CMK (cell line): ENCODE data around the gene ZNF692.

Source experiments
- DNase-seq: peaks from one replicate; pipeline ENCODE4 v3.0.0-alpha.2; 2010; ENCODE audit warnings: low read depth

The ZNF692 gene

DNA sequence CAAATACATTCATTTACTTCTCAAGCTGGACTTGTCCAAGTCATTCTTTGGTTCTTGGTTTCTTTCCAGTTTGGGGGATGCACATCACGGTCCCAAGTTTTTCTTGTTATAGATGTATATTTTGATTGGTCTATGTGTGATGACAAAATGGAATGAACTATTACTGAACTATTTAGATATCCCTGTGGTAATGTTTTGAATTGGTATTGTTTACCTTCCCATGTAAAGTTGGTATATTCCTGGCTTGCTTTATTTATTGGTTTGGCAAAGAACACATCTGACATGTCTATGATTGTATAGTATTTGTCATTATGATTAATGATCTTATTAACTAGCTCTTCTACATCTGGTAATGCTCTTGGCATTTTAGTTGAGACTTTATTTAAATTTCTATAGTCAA is 22.4 kb upstream of the ZNF692 start:
- no peak for DNase-seq

DNA sequence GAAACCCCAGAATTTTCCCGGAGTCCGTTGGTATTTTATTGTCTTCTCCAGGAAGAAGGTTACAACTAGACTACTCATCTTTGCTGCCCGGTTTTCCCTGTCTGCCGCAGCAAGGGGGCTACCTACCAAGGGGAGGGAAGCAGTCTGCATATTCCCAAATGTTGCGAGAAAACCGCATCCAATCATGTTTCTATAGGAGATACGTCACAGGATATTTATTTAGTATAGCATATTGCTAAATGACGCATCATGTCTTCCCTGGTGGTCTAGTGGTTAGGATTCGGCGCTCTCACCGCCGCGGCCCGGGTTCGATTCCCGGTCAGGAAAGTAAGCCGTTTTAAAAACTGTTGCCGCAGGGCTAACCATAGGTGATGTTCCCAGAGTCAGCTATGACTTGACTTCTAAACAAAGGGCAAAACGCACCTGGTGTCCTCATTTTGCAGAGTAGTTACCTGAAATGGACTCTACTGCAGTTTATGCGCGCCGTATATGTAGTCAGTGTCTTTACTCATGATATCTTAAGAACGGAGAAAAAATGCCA is 15.2 kb upstream of the ZNF692 start:
- no peak for DNase-seq

DNA sequence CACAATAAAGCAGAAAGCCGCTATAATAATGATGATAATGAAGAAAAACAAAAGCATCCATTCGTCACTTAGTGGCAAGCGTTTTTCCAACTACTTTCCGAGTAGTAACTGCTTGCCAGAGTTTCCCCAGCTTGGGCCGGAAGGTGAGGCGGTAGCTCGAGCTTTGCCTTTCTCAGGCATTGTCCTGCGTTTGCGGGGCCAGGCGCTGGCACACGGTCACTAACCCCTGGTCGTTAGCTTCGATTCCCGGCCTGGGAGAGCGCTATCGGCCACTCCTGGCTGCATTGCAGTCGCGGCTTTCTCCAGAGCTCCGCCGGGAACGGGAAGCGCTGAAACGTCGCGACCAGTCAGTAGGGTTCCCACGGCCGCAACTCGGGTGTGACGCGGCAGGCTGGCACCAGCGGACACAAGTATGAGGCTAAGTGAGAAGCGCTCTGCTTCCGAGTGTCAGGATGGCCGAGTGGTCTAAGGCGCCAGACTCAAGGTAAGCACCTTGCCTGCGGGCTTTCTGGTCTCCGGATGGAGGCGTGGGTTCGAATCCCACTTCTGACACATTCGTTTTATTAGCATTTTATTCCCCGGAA is 14.6 kb upstream of the ZNF692 start:
- peak; percentile 98 for DNase-seq

DNA sequence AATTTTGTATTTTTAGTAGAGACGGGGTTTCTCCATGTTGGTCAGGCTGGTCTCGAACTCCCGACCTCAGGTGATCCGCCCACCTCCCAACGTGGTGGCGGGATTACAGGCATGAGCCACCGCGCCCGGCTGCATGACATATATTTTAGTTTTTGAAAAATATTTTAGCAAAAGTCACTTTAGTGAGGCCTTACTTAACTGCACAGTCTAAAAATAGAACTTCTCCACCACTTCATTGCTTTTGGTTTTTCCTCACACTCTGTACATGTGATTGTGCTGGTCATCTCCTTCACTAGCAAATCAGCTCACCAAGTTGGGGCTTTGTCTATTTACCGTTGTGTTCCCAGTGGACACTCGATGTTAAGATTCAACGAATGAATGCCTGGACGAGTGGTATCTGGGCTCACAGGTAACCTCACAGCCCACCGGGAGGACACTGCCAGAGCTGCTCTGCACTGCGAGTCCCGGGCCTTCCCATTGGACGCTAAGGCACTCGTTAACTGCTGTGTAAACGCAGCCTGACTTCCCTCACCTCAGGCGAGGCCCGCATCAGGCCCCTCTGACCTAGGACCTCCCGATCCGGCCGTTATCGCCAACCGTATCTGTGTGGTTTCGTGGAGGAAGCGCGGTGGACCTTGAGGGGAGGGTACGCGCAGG is 14.0 kb upstream of the ZNF692 start:
- peak; percentile 65 for DNase-seq

DNA sequence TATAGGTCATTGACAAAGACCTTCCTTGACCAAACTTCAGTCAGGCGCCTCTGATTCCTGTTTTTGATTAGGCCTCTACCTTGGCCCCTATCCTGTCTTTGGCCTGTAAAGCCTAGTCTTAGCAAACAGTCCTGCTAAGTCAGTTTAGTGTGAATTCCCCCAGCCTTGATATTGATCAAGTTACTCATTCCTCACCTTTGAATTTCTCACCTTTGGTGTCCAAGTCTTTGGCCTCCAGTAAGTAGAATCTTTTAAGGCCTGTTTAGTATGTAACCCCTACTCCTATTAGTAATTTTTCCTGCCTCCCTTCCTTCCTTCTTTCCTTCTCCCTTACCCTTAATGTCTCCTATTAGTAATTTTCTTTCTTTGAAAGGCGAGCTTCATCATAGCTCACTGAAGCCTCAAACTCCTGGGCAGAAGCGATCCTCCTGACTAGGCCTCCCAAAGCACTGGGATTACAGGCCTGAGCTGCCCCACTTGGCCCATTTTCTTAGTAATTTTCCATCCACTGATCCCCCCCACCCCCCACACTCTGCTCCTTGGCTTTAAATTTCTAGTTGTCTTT is 13.0 kb upstream of the ZNF692 start:
- no peak for DNase-seq

DNA sequence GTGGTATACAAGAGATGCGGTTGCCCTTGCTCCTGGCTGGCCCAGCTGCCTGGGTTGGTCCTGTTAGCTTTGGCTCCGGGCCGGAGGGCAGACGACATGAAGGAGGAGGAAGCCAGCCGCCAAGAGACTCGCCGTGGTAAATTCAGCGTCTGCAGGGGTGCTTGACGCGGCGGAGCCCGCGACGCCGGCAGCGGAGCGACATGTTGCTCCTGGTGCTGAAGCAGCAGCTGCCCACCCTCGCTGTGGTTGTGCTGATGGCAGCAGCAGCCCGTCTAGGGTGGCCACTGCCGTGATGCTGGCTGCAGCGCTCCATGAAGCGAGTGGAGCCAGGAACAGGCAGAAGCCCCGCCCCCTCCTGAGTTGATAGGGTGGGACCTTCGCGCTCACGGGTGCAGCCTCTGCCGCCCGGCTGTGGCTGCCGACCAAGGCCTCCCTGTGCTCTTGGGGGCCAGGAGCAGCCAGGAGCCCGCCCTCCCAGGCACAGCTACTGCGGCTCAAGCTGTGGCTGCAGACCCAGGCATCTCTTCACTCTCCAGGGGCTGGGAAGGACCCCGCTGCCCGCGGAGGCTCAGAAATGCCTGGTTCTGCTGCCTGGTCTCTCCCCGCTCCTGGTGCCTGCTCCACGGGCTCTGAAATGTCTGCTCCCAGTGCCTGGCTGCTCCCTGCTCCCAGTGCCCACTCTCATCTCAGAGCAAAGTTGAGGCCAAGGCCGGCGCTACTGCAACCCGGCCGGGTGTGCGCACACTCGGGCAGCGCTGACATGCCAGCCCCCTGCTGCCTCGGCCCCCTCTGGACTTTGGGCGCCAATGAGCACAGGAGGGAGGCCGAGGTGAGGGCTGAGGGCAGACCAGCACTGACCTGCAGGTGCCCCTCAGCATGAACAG is 4.4 kb upstream of the ZNF692 start:
- DNase-seq, result peak; percentile 76

DNA sequence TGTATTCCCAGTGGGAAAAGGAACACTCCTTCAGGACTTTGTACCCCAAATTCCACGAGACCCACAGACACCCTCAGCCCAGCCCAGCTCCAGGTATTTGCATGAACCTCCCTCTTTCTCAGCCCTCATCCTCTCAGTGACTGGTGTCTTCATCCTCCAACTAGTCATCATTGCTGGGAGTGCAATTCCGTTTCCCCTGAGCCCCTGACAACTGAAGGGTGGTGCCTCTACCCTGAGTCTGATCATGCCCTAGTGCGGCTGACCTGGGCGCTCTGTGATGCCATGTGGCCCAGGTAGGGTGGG is 3.8 kb upstream of the ZNF692 start:
- no peak for DNase-seq

DNA sequence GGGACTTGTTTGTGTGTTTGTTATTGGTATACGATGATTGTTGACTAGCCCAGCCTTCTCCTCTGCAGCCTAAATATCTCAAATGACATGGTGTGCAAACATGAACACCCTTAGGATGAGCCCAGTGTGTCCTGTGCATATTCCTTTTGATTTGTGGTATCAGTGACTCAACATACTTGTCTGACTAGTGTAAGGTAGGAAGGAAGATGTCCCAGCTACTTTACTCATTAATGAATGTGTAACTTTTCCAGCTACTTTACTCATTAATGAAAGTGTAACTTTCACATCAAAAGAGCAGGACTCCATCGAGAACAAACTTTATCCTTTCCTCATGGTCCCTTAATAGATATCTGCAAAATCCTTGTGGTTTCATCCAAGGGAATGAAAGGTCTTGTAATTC is 2.7 kb upstream of the ZNF692 start:
- DNase-seq, result no peak

DNA sequence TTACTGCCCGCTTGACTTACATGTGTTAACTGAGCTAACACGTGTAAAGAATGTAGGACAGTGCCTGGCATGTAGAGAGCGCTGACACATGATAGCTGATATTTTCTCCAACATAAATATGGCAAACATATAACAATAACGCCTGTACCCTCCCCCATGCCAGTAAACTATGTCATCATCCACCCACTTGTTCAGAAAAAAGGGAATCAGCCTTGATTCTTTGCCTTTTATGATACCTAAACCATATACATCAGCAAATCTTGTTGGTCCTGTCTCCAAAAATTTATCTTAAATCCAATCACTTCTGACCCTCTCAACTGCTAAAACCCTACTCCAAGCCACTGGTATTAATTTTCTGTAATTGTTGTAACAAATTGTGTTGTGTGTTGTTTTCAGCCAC is 1.1 kb upstream of the ZNF692 start:
- DNase-seq, result no peak

DNA sequence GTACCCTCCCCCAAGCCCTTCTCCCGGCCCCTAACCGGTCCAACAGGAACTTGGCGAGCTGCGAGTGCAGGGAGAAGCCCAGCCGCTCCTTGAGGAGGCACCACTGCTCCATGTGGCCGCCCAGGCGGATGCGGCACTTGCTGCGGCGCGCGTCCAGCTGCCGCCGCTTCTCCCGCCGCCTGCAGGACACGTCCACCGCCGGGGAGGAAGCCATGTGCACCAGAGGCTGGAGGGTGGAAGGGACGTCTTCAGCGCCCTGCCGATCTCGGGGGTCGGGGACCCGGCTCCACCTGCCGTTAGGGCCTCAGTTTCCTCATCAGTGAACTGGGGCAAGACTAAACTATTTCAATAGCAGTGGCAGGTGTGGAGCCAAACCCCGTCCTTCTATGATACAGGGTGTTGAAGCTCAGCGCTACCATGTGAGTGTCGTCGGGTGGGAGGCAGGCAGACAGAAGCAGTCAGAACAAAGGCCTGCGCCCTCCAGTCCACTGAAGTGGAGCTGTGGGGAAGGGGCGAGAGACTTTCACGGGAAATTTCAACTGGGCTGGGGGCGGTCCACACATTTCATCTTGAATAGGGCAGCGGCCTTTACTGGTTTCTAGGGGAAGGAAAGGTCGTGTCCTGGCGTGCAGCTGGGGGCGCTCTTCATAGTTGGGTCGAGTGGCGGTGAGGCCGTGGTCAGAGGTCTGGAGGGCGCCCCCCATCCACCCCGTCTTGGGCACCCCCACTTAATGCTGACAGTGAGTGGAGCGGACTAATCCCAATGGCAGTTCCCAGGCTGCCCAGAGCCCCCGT is 592 bp downstream of the ZNF692 start:
- DNase-seq, result peak; percentile 85

DNA sequence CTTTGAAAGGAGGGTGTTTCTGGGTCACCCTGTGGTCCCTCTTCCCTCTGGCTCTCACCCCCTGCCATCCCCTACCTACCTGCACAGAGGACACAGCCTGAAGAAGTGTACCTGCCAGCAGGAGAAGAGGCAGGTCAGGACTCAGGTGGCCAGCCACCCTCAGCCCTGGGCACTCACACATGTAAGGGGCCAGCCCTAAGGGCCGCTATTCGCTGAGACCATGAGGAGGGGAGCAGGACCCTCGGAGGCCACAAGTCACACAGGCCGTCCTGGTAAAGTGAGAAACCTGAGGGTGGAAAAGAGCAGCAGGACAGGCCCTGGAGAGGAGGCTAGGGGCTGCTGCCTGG is 1.2 kb downstream of the ZNF692 start:
- no peak for DNase-seq

DNA sequence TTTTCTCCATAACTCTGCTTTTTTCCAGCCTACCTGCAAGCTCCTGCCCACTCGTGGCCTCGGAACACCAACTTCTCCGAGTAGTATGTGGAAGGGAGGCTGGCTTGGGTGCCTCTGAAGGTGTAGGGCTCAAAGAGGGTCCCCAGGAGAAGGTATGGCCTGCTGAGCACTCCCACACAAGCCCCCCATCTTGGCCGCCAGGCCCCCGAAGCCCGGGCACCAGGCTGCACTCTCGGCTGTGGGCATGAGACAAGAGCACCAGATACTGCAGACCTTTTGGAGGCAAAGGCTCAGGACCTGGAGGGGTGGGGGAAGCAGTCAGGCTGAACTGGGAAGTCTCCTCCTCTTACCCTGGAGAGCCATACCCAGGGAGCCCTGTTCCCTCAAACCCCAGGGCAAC is 1.7 kb downstream of the ZNF692 start:
- DNase-seq, result no peak

DNA sequence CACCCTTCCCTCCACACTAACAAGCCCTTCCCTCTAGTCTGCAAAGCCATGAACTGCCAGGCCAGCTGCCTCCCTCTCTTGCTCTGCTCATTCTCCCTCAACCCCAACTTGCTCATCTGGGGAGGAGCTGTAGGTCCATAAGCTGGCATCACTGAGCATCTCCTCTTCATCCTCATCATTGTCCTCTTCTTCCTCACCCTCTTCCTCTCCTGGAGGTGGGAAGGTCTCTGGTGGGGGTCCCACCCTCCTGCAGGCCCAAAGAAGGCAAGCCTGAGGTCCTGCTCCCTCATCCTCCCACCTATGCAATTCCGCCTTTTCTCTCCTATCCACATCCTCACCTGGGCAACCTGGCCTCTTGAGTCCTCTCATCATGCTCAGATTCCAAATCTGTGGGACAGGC is 2.7 kb downstream of the ZNF692 start:
- no peak for DNase-seq

DNA sequence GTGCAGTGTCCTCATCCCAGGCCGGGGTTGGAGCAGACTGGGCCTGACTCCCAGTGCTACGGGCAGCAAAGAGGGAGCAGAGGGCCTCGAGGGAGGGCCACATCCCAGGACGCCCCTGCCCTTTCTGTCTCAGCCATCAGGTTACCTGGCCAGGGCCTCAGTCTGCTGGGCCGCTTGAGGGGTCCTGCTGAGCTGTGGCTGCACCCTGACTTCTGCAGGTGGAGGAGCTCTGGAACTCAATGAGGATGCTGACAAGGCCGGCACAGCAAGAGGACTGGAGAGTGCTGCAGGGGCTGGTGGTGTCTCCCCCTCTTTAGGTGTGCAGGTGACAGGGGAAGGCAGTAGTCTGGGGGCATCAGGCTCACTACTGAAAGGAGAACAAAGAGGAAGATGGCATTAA is 3.3 kb downstream of the ZNF692 start:
- no peak for DNase-seq

DNA sequence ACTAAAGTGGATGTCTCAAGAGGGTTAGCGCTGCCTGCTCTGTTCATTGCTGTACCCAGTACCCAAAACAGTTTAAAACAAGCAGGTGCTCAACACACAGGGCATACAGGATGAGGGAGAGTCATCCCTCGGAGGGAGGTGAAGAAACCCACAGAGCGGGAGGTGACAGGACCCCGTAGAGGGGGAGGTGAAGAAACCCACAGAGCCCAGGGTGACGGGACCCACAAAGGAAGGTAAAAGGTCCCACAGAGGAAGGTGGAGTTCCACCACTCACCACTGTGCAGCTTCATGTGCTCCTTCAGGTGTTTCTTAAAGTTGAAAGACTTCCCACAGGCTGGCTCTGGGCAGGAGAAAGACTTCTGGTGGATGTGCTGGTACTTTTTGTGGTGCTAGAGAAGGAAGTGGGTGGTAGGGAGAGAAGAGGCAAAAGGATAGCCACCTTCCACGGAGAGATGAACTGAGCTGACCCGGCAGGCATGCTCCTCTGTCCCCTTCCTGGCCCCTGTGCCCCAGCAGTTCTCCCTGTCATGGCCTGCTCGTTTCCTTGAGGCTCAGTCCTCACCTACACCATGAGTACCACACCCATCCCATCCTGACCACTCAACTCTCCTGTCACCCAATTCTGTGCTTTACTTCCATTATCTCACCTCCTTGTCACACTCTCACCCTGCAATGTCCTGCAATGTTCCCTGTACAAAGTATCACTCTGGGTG is 5.1 kb downstream of the ZNF692 start:
- DNase-seq, result no peak

DNA sequence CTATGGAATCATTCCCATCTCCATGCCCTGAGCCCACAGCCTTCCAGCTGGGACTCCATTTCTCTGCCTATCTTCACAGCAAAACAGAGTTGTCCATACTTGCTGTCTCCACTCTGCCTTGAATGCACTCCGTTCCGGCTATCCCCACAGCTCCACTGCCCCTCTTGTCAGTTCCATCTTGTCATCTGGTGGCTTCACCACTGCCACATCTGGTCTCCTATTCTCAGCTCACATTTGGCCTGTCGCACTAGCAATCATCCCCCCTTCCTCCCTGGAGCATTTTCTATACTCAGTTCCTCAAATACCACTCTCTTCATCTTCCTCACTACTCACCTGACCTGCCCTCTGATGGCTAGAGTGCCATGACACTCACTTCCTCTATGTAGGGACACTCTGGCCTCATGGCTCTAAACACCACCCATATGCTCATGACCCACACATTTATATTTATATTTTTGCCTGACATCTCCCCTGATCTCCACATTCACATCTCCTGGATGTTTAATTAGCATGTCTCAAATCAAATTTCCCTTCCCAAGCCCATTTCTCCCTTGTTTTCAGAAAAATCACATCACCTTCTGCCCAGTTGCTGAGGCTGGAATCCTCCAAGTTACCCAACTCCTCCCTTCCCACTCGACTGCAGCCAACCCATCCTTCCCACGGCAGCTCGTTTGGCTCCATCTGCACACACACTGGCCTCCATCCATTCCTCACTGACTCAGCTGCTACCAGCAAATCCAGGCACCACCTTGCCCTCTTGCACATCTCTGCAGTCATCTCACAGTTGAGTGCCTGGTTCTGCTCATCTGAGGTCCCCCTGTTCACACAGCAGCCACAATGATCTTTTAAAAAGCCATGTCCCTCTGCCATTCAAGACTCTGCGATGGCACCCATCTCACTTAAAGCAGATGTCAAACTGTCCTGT is 6.1 kb downstream of the ZNF692 start:
- no peak for DNase-seq

DNA sequence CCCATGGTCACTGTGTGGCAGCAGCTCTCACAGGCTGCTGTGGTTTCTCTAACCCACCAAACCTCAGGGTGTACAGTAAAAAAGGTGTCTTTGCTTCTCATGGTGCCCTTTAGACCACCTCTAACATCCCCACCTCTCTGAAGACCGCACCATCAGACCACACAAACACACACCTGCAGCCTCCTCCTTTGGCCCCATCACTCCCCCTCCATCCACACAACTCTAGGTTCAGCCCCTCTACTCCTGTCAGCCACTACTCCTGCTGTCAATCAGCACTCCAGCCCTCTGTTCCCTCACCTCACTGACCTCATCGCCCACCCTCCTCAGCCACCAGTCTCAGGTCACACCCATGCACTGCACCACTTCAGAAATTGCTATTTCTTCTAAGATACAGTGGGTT is 7.5 kb downstream of the ZNF692 start:
- DNase-seq, result no peak

DNA sequence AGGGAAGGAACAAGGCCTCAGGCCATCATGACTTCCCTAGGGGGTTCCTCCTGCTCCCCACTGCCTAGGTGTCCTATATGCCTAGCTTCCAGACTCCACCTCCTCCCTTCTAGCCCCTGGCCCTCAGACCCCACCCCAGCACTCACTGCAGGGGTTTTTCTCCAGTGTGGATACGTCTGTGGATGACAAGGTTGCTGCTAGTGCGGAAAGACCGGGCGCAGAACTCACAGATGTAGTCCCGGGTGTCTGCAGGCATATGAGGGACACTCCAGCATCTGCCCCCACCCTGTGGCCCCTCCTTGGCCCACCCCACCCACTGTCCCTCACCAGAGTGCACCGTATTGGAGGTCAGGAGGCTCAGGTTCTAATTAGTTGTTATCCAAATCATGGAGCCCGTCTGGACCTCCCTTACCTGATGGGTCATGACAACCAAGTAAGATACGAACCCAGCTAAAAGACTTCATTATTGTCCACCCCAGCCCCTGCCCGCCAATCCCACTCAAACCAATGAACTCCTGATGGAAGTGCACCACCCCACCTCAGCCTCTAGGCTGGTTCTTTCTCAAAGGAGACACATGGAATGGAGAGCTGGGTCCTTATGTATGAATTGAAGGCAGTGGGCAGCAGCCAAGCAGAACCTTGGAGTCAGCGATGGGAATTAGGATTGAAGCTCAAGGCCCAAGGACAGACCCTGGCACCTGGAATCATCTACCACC is 8.2 kb downstream of the ZNF692 start:
- DNase-seq, result no peak

DNA sequence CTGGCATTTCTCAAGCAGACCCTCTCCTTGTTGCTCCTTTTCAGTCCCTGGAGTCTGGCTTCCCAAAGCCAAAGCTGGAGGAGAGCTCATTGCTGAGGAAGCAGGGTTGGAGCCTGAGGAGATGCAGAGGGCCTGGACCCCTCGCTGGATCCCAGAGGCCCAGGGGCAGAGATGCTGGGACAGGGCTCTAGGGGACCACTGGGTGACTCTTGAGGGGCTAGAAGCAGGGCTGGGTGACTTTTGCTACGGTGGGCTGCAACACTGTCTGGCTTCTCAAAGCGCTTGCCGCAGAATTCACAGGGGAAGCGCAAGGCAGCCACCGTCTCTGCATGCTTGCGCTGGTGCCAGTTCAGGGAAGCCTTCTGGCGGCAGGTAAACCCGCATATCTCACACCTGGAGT is 8.8 kb downstream of the ZNF692 start:
- DNase-seq, result no peak

DNA sequence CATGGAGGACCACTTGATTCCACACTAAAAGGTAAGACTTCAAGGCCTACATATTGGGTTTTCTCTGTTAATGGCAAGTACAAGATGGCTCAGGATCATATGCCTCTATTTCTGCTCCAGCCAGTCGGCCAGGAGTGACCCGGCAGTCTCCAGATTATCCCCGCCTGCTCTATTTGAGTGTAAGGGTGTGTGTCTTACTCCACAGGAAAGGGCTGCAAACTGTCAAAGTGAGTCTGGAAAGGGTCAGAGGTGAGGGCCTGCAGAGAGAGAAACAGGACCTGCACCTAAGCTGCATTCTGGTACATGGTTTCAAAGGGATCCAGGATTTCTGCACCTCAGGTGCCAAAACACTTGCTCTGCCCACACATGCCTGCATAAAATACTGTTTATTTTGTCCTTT is 9.2 kb downstream of the ZNF692 start:
- DNase-seq, result no peak
